ENCODE measurements around the gene INAFM1.
"Not testable (repeated sequence)": the region's sequence is repeated elsewhere in the genome, so short reads cannot be mapped to it uniquely, and the experiment has no call there.

Gene INAFM1

GRCh38 chr19:47241919-47242577, 32.6 kb upstream of the INAFM1 start:
- no peak for DNase-seq

DNA sequence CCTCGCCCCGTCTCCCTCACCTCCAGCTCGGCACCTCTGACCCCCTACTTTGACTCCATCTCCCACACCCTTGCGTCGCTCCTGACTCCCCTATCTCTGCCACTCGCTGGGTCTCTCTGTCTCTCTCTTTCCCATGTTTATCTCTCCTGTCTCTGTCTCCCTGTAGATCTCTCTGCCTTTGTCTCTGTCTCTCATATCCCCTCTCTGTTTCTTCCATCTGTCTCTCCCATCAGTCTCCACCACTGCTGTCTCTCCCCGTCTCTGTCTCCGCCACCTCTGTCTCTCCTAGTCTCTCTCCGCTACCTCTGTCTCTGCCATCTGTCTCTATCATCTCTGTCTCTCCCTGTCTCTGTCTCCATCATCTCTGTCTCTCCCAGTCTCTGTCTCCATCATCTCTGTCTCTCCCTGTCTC, 31.3 kb upstream of the INAFM1 start:
- DNase-seq: no peak

DNA sequence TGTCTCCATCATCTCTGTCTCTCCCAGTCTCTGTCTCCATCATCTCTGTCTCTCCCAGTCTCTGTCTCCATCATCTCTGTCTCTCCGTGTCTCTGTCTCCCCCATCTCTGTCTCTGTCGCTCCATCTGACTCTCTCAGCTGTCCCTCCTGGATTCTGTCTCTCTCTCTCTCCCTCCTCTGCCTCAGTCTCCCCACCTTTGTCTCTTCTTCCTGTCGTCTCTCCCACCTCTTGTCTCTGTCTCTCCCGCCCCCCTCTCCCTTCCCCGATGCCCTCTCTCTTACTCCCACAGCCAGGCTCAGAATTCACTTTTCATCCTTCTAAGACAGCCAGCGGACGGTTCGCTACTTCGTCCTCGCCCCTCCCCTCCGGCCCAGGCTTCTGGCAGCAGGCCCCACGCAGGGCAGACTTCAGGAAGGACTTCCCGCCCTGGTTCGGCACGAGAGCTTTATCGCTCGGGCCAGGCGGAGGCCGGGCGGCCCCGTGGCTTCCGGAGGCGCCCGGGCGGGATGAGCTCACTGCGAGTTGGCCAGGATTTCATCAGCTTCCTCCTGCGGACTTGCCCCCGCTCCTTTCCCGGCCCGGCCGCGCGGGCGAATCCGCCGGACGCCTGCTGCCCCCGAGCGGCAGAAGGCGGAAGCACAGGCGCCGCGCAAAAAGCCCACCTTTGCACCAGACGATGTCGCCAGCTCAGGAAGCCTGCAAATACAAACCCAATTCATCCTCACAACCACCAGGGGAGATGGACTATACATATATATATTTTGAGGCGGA, 30.7 kb upstream of the INAFM1 start:
- peak; percentile 98 for DNase-seq

- peak; percentile 71 for DNase-seq
Measured at GRCh38 chr19:47247308-47247990, 27.2 kb upstream of the INAFM1 start.

DNA sequence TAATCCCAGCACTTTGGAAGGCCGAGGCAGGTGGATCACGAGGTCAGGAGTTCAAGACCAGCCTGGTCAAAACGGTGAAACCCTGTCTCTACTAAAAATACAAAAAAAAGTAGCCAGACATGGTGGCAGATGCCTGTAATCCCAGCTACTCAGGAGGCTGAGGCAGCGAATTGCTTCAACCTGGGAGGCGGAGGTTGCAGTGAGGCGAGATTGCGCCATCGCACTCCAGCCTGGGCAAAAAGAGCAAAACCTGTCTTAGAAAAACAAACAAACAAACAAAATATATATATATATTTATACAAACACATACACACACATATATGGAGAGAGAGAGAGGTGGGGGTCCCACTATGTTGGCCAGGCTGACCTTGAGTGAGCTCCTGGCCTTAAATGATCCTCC, 21.7 kb upstream of the INAFM1 start:
- not testable (repeated sequence) for DNase-seq

- DNase-seq: peak; percentile 95
Measured at GRCh38 chr19:47253467-47253881, 21.2 kb upstream of the INAFM1 start.

DNA sequence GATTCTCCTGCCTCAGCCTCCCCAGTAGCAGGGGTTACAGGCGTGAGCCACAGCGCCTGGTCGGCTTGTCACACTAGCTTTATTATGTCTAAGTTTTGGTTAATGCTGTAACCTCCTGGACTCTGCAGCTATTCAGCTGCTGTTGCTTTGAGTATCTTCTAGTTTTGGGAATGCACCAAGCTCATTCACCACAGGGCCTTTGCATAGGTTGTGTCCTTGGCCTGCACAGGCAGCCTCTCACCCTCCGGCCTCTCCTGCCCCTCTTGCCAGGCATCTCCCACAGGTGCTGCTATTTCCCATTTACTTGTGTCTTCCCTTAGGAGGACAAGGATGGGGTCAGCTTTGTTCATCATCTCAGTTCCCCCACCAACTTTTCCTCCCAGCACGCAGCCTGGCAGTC, 20.7 kb upstream of the INAFM1 start:
- DNase-seq: no peak

GRCh38 chr19:47255879-47256692, 18.6 kb upstream of the INAFM1 start, which contains the start of gene CCDC9:
Gene CCDC9, plus strand, starts transcription at chr19:47256525. Its CDS starts 1,876 bp downstream, at chr19:47258401.
- DNase-seq: peak; percentile 97

- DNase-seq: peak; percentile 99
Measured at GRCh38 chr19:47256693-47257410, 17.8 kb upstream of the INAFM1 start.

DNA sequence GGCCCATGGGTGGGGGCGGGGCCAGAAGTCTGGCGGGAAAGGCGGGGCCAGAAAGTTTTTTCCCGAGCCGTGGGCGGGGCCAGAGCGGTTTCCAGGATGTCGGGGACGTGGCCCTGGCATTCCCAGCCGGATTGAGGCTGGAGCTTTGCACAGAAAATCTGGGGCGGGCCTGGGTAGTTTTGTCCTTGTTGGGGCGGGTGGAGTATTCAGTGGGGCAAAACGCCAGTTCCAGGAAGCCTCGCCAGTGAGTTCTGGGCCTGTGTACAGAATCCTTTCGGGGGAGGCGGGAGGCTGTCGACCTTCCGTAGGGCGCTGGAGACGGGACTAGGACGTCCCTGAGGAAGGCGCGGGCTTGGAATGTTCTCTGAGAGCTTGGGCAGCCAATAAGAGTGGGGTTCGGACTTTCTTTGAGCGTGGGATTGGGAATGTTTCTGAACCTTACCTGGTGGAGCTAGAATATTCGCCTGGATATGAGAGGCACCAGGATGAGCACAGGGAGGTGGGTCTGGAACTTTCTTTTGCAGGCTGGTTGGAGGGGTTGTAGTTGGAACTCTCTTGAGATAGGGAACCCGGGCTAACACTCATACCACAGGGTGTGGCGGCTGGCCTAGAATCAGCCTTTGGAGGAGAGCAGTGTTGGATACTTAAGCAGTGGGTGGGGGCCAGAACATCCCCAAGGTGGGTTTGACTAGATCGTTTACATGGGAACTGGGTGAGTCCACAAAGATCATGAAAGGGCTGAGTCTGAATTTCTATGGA, 17.1 kb upstream of the INAFM1 start:
- no peak for DNase-seq

- no peak for DNase-seq
Measured at GRCh38 chr19:47258434-47258833, 16.3 kb upstream of the INAFM1 start.

GRCh38 chr19:47258895-47259555, 15.7 kb upstream of the INAFM1 start:
- no peak for DNase-seq

DNA sequence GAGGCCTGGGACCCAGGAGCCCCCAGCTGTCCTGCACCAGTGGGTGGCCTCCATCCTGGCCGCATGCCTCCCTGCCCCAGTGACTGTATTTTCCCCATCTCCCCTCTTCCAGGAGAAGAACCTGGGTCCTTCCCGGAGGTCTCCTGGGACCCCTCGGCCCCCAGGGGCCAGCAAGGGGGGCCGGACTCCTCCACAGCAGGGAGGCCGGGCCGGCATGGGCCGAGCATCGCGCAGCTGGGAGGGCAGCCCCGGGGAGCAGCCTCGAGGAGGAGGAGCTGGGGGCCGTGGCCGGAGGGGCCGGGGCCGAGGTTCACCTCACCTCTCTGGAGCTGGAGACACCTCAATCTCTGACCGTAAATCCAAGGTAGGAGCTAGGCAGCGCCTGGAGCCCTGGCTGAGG, 14.2 kb upstream of the INAFM1 start:
- no peak for DNase-seq

- DNase-seq: not testable (repeated sequence)
Measured at GRCh38 chr19:47261946-47262793, 12.5 kb upstream of the INAFM1 start.

DNA sequence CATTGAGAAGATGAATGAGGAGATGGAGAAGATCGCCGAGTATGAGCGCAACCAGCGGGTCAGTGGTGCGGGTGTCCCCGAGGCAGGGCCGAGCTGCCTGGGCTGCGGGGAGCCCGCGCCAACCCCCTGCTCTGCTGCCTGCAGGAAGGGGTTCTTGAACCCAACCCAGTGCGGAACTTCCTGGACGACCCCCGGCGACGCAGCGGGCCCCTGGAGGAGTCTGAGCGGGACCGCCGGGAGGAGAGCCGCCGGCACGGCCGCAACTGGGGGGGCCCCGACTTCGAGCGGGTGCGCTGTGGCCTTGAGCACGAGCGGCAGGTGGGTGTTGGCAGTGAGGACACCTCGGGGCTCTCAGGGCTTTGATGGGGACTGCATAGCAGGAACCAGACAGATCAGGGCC, 10.1 kb upstream of the INAFM1 start:
- no peak for DNase-seq

DNA sequence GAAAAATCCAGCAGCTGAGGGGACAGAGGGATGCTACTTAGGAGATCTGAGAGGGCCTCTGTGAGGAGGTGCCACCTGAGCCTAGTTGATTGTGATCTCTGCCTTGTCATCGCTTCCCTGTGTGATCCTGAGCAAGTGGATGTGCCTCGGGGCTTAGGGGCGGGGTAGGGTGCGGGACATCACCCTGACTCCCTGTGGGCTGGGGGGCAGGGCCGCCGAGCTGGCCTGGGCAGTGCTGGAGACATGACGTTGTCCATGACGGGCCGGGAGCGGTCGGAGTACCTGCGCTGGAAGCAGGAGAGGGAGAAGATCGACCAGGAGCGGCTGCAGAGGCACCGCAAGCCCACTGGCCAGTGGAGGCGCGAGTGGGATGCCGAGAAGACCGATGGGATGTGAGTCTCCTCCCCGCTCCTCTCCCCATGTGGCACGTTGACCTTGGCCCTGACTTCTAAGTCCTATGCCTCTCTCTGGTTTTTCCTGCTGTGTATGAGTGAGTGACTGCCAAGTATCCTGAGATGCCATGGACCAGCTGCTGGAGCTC, 8.2 kb upstream of the INAFM1 start:
- DNase-seq: no peak

DNA sequence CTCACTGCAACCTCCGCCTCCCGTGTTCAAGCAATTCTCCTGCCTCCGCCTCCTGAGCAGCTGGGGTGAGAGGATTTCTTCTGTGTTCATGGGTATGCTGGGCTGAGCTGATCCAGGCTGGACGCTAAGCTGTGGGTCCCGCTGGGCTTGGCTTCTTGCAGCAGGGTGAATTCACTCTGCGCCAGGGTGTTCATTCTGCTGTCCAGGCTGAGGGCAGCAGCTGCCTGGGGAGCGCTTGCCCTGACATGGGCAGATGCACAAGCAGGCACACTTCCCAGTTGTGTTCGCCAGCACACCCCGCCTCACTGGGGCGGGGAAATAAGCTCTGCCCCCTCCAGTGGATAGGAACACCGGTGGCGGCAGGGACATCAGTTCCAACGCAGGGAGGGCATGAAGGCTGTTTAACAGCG, 7.3 kb upstream of the INAFM1 start:
- DNase-seq: no peak

GRCh38 chr19:47268028-47268427, 6.7 kb upstream of the INAFM1 start:
- DNase-seq: no peak

GRCh38 chr19:47269596-47269995, 5.1 kb upstream of the INAFM1 start:
- DNase-seq: no peak

DNA sequence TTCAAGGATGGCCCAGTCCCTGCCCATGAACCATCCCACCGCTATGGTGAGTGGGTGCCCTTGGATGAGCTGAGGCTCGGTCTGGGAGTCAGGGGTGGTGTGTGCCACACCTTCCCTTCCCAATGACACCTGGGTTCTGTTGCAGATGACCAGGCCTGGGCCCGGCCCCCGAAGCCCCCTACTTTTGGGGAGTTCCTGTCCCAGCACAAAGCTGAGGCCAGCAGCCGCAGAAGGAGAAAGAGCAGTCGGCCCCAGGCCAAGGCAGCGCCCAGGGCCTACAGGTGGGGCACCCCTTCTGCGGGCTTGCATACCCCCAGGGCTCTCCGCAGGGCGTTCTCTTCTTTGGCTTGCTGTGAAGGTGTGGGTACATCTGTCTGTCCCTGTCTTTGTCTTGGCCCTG, 4.3 kb upstream of the INAFM1 start:
- DNase-seq: no peak
